ENCODE measurements around the gene GPR3.
A peak's percentile ranks its signal among the peaks of the same experiment; 100 is the strongest.

GPR3 gene

DNA sequence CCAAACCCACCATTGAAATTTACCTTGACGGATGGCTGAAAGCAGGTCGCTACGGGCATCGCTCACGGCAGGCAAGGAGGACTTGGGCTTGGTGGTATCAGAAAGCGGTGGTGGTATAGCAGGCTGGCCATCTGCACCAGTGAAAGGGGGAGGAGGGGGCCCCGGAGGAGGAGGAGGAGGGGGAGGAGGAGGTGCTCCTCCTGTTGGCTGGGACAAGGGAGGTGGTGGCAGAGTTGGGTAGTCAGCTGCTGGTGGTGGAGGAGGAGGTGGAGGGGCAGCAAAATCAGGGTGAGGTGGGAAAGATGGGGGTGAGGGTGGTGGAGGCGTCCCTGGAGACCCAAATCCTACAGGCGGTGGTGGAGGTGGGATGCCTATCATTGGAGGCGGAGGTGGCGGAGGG, 17.2 kb downstream of the GPR3 start:
- H3K4me3 ChIP-seq (ENCODE audit: low read depth, low read length) = no peak overlapping the region
- no peak for DNase-seq (ENCODE audit: low read depth)
- TF ChIP-seq, protein P1, sequence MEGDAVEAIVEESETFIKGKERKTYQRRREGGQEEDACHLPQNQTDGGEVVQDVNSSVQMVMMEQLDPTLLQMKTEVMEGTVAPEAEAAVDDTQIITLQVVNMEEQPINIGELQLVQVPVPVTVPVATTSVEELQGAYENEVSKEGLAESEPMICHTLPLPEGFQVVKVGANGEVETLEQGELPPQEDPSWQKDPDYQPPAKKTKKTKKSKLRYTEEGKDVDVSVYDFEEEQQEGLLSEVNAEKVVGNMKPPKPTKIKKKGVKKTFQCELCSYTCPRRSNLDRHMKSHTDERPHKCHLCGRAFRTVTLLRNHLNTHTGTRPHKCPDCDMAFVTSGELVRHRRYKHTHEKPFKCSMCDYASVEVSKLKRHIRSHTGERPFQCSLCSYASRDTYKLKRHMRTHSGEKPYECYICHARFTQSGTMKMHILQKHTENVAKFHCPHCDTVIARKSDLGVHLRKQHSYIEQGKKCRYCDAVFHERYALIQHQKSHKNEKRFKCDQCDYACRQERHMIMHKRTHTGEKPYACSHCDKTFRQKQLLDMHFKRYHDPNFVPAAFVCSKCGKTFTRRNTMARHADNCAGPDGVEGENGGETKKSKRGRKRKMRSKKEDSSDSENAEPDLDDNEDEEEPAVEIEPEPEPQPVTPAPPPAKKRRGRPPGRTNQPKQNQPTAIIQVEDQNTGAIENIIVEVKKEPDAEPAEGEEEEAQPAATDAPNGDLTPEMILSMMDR (IDR thresholded peaks at IDR 0.05; ENCODE audit: low read depth, low read length, missing control alignments) = no peak

DNA sequence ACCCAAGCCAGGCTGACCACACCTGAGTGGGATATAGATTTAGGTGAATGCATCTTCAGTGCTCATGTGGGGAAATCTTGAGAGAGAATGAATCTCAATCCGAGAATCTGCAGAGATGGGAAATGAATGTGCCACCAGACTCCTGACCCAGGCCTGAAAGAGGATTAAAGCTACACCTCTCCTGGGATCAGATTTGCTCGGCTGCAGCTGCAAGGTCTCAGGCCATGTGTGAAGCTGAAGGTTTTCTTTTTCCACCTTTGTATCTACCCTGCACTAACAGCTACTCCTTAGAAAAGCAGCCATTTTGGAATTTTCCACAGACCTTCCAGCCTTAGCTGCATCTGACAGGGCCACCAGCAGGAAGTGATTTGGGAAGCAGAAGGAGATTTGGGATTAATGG, 18.3 kb downstream of the GPR3 start:
- no peak for DNase-seq (ENCODE audit: low read depth)
- no peak overlapping the region for H3K4me3 ChIP-seq (ENCODE audit: low read depth, low read length)
- TF ChIP-seq, protein P1 (IDR thresholded peaks at IDR 0.05; ENCODE audit: low read depth, low read length, missing control alignments) = no peak

DNA sequence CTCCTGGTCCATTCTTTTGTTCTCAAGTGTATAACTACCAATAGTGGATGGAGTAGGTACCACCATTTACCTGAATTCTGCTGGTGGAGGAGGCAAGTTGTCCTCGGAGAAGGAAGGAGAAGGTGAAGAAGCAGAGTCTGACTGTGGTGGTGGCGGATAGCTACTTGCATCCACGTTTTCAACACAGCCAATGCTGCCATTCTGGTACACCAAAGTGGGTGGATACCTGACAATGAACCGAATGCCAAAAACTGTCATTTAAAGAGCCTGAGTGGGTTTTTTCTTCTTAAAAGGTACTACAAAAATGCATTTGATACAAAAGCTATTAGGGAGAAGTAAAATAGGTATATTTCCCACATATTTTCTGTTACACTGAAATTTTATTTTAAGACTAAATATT, 20.1 kb downstream of the GPR3 start:
- H3K4me3 ChIP-seq (ENCODE audit: low read depth, low read length) = no peak overlapping the region
- TF ChIP-seq, protein P1 (IDR thresholded peaks at IDR 0.05; ENCODE audit: low read depth, low read length, missing control alignments) = no peak
- no peak for DNase-seq (ENCODE audit: low read depth)

DNA sequence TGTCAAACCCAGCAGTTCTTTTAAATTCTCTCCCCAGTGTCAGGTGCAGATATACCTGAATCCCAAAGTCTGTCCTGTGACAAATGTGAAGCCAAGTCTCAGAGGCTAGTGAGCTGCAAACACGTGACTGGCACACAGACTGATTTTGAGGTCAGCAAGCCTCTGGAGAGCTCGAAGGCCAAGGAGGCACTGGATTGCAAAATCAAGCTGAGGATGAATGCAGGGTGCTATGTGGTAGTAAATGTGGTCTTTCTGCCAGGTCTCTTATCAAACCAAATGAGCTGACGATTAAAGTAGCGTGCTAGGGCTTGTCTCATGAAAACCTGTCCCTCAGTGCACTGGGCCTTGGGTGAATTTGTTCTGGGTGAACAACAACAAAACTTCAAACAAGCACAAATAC, 20.6 kb downstream of the GPR3 start:
- DNase-seq (ENCODE audit: low read depth) = no peak
- no peak overlapping the region for H3K4me3 ChIP-seq (ENCODE audit: low read depth, low read length)
- TF ChIP-seq, protein P1 (IDR thresholded peaks at IDR 0.05; ENCODE audit: low read depth, low read length, missing control alignments) = no peak

DNA sequence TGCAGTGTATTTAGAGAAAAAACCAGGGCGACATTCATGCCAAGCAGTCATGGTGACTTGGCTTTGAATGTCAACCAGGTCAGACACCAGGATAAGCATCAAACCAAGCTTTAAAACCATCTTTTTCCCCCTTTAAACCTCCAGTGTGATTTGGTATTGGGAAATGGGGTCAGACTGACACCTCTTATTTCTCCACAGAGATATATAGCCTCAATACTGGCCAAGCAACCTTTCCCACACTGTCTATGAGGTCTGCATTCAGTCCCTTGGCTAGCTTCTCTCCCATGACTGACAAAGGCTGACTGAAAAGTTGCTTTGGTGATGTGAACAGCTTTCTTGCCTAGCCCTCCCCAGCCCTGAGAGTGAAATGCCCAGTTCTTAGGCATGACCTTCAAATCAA, 21.7 kb downstream of the GPR3 start:
- TF ChIP-seq, protein P1 (IDR thresholded peaks at IDR 0.05; ENCODE audit: low read depth, low read length, missing control alignments) = no peak
- no peak overlapping the region for H3K4me3 ChIP-seq (ENCODE audit: low read depth, low read length)
- DNase-seq (ENCODE audit: low read depth) = no peak

DNA sequence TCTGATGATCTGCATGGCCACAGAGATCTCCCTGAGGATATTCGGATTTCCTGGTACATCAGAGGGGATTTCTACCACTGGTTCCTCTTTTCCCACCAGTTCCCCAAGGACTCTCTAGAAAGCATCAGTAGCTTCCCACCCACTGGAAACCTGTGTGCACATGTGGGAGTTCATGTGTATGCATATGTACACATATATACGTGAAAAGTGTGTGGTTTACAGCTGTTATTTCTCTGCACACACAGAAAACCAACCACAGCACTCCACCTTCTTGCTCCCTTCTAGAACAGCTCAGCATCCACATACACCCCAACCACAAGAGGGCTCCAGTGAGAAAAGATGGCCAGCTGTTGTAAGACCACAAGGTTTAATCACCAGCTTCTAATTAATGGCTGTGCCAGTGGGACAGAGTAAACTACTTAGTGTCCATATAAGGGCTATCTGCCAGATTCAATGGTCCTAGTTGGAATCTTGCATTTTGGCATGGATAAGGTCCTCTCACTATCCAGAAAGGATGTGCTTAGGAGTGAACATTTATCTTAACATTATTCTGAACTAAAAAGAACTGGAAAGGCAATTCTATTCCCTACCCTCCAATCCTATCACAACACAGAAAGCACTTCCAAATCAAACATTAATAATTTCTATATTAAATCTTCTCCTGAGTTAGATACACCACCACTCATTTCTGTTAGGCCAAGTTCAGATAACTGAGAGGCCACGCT, 24.1 kb downstream of the GPR3 start:
- TF ChIP-seq, protein P1 (IDR thresholded peaks at IDR 0.05; ENCODE audit: low read depth, low read length, missing control alignments) = peak; percentile 73
- no peak overlapping the region for H3K4me3 ChIP-seq (ENCODE audit: low read depth, low read length)
- DNase-seq (ENCODE audit: low read depth) = peak; percentile 60

DNA sequence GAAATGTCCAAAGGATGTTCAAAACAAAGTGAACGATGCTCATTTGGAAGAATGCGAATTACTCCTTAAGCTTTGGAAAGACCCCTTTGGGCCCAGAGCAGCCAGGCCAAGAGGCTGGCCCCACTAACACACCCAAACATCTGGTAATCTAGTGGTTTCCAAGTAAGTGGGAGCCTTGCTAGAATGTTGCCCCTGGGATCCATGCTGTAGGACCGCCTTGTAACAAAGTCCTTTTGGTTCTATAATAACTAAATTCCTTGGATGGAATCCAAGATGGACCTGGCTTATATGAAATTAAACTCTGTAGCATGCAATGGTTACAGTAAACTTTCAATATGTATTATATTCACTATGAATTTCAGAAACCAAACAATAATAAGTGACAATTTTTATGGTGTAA, 25.3 kb downstream of the GPR3 start:
- TF ChIP-seq, protein P1 (IDR thresholded peaks at IDR 0.05; ENCODE audit: low read depth, low read length, missing control alignments) = no peak
- no peak for DNase-seq (ENCODE audit: low read depth)
- H3K4me3 ChIP-seq (ENCODE audit: low read depth, low read length) = no peak overlapping the region

All from GM12864 (cell line).